SU-DHL-6 (cell line): ENCODE results near the gene BLCAP.

Source experiments
- H2AFZ ChIP-seq: fragments of 200-600 bp; sonication (generic); 2 replicates; pipeline ENCODE4 v1.6.1; 2014; ENCODE audit warnings: low read depth, mild to moderate bottlenecking, moderate library complexity, mixed read lengths, antibody characterized with exemption, low read length; ENCODE audit not compliant: severe bottlenecking
- H3F3A ChIP-seq: fragments of 200-600 bp; shearing (Covaris generic); 2 replicates; pipeline ENCODE4 v1.6.0; 2016; ENCODE audit warnings: antibody characterized with exemption, mild to moderate bottlenecking; ENCODE audit not compliant: insufficient read depth
- H3K27ac ChIP-seq: fragments of 200-600 bp; sonication (generic); 2 replicates; pipeline ENCODE4 v1.5.1; 2016; ENCODE audit warnings: low read depth, mild to moderate bottlenecking, low read length, moderate library complexity, mixed read lengths
- H3K27me3 ChIP-seq: fragments of 200-600 bp; sonication (generic), shearing (Covaris generic); 2 replicates; pipeline ENCODE4 v1.6.0; 2014; ENCODE audit warnings: mild to moderate bottlenecking, low read length
- H3K36me3 ChIP-seq: fragments of 200-600 bp; sonication (generic); 2 replicates; pipeline ENCODE4 v1.6.1; 2014; ENCODE audit warnings: mild to moderate bottlenecking, low read length, mixed read lengths
- H3K4me2 ChIP-seq: fragments of 300-600, 200-600 bp; shearing (Covaris generic), sonication (generic); 2 replicates; pipeline ENCODE4 v1.6.0; 2014; ENCODE audit warnings: low read length, low read depth, mild to moderate bottlenecking; ENCODE audit not compliant: poor library complexity, severe bottlenecking
- H3K4me3 ChIP-seq: fragments of 200-600 bp; sonication (generic); 2 replicates; pipeline ENCODE4 v1.5.1; 2014; ENCODE audit warnings: antibody characterized with exemption, low read length, mild to moderate bottlenecking, mixed read lengths; ENCODE audit not compliant: insufficient read depth, poor library complexity, severe bottlenecking
- H3K79me2 ChIP-seq: fragments of 200-600 bp; sonication (generic); 2 replicates; pipeline ENCODE4 v1.6.1; 2014; ENCODE audit warnings: mild to moderate bottlenecking, low read length, moderate library complexity; ENCODE audit not compliant: insufficient read depth
- H3K9ac ChIP-seq: fragments of 200-600 bp; sonication (generic); 2 replicates; pipeline ENCODE4 v1.7.0; 2014; ENCODE audit warnings: mild to moderate bottlenecking, low read length
- H3K9me2 ChIP-seq: fragments of 200-600 bp; sonication (generic); replicated peaks from 2 replicates; pipeline ENCODE4 v1.6.1; 2014; ENCODE audit warnings: low read length; ENCODE audit not compliant: insufficient read depth
- H3K9me3 ChIP-seq: fragments of 200-600 bp; sonication (generic); 2 replicates; pipeline ENCODE4 v1.6.1; 2014; ENCODE audit warnings: low read length, mixed read lengths; ENCODE audit not compliant: insufficient read depth
- H4K20me1 ChIP-seq: fragments of 200-600 bp; sonication (generic); 2 replicates; pipeline ENCODE4 v1.6.1; 2014; ENCODE audit warnings: low read depth, mild to moderate bottlenecking, antibody characterized with exemption, low read length, moderate library complexity, mixed read lengths
- CTCF ChIP-seq: fragments of 200-600 bp; sonication (generic); IDR thresholded peaks from one replicate; pipeline ENCODE4 v1.5.1; 2017; ENCODE audit warnings: antibody characterized with exemption, mild to moderate bottlenecking, low read length, moderate library complexity; ENCODE audit not compliant: insufficient read depth, poor library complexity, severe bottlenecking
- EZH2phosphoT487 ChIP-seq: fragments of 200-600 bp; sonication (generic), shearing (Covaris generic); conservative IDR thresholded peaks from 2 replicates; pipeline ENCODE4 v1.6.1; 2018; ENCODE audit warnings: mild to moderate bottlenecking, antibody characterized with exemption, low read length, moderate library complexity, mixed read lengths

The BLCAP gene

GRCh38 chr20:37468886-37469285 lies 58.8 kb downstream of the BLCAP start:
- Histone ChIP-seq H3K9me2 (no peaks in the 10 kb centered on the region), H2AFZ (no peak overlapping the region), H3K79me2 (no peaks in the 10 kb centered on the region), H3K9me3 (no peaks in the 10 kb centered on the region), H3K4me2 (no peak overlapping the region), H3F3A (no peaks in the 10 kb centered on the region), H3K9ac (no peak overlapping the region), H3K27ac (no peak overlapping the region), H3K36me3 (no peaks in the 10 kb centered on the region), H4K20me1 (no peaks in the 10 kb centered on the region), H3K4me3 (no peak overlapping the region), H3K27me3 (no peaks in the 10 kb centered on the region)
- TF ChIP-seq EZH2phosphoT487 (no peak), CTCF (no peak)
